ENCODE results near the gene BEGAIN.

DNA sequence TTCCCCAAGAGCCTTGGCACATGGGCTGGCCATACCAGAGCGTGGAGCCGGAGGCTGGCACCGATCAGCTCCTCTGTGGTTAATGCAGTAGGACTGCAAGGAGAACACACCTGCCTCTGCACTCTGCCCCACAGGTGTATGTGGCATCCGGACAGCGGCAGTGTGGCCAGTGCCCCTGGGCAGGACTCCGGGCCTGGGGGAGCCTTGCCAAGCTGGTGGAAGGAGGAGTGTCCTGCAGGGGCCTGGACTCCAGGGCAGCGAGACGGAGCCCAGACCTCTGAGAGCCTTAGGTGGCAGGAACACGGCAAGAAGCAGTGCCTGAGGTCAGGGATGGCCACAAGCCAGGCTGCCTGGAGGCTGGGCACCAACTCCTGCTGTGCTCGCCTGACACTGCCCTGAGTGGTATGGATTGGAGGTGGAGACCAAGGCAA lies 5.3 kb upstream of the BEGAIN start:
- TF ChIP-seq, protein P1, sequence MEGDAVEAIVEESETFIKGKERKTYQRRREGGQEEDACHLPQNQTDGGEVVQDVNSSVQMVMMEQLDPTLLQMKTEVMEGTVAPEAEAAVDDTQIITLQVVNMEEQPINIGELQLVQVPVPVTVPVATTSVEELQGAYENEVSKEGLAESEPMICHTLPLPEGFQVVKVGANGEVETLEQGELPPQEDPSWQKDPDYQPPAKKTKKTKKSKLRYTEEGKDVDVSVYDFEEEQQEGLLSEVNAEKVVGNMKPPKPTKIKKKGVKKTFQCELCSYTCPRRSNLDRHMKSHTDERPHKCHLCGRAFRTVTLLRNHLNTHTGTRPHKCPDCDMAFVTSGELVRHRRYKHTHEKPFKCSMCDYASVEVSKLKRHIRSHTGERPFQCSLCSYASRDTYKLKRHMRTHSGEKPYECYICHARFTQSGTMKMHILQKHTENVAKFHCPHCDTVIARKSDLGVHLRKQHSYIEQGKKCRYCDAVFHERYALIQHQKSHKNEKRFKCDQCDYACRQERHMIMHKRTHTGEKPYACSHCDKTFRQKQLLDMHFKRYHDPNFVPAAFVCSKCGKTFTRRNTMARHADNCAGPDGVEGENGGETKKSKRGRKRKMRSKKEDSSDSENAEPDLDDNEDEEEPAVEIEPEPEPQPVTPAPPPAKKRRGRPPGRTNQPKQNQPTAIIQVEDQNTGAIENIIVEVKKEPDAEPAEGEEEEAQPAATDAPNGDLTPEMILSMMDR (conservative IDR thresholded peaks at IDR 0.05 in 1 of 2, IDR thresholded peaks at IDR 0.05 in 1 of 2; ENCODE audit: low read depth in 1 of 2, low read length in 2 of 2), result no peak
- TF ChIP-seq EZH2 (IDR thresholded peaks at IDR 0.05; ENCODE audit: low read length, missing control alignments), result no peak
